ENCODE data around the gene WNT11.
"Not testable (repeated sequence)": the region's sequence is repeated elsewhere in the genome, so short reads cannot be mapped to it uniquely, and the experiment has no call there.

The WNT11 gene

GRCh38 chr11:76201672-76202412 is 4.5 kb downstream of the WNT11 start:
- no peak for DNase-seq (ENCODE audit: low read depth in 2 of 2)

- DNase-seq (ENCODE audit: low read depth in 2 of 2), result no peak
Measured at GRCh38 chr11:76201056-76201455, 5.2 kb downstream of the WNT11 start.

- no peak for DNase-seq (ENCODE audit: low read depth in 2 of 2)
Measured at GRCh38 chr11:76200006-76200940, 6.0 kb downstream of the WNT11 start.

DNA sequence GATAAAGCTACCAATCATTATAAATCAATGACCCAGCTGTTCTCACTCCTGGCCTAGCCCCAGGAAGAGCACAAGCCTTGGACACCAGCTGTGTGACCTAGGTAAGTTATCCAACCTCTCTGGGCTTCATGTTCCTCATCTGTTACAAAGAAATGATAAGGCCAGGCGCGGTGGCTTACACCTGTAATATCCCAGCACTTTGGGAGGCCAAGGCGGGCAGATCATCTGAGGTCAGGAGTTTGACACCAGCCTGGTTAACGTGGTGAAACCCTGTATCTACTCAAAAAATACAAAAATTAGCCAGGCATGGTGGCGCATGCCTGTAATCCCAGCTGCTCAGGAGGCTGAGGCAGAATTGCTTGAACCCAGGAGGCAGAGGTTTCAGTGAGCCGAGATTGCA is 7.6 kb downstream of the WNT11 start:
- not testable (repeated sequence) for DNase-seq (ENCODE audit: low read depth in 2 of 2)

DNA sequence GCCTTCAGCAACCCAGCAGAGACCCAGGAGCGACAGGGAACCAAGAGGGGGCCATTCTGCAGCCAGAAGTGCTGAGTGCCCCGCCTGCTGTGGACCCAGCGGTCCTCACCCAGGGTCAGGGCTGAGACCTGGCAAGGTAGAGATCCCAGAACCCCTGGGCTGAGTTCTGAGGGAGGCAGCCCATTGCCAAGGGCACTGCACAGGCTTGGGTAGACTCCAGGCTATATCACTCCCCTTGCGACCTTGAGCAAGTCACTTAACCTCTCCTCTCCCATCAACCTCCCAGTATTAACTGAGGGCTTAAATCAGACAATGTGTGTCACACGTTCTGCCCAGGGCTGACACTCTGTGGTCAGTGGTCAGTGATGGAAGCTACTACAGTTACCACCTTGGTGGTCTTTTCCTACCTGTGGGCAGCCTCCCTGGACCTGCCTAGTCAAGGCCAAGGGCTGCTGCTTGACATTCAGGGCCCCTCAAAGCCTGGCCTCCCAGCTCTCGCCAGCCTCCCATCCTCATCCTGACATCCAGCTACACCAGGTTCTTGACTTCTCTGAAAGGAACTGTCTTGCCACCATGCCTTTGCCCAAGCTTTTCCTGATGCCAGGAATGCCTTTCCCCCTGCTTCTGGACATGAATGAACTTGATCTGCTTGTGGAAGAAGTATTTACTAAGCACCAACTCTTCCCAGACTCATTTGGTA is 8.2 kb downstream of the WNT11 start:
- DNase-seq (ENCODE audit: low read depth in 2 of 2), result no peak

DNA sequence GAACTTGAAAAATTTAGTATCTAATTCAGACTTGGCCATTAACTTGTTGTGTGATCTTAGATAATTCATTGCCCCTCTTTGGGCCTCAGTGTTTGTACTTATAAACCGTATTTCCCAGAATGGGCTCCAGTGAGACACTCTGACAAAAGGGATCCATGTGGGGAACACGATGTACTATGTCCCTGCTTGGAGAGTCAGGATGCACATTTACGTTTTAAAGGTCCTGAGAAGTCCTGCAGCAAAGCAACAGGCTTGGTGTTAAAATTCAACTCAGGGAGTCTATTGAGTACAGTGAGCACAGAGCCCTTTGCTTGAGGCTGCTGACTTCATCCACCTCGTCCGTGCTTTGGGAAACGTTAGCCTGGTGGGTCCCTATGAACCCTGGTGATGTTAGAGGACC is 9.0 kb downstream of the WNT11 start:
- DNase-seq (ENCODE audit: low read depth in 2 of 2), result no peak

- DNase-seq (ENCODE audit: low read depth in 2 of 2), result no peak
Measured at GRCh38 chr11:76196849-76197248, 9.5 kb downstream of the WNT11 start.

- no peak for DNase-seq (ENCODE audit: low read depth in 2 of 2)
Measured at GRCh38 chr11:76194872-76195668, 11.2 kb downstream of the WNT11 start.

GRCh38 chr11:76193219-76193618 is 13.1 kb downstream of the WNT11 start:
- DNase-seq (ENCODE audit: low read depth in 2 of 2), result no peak

- no peak for DNase-seq (ENCODE audit: low read depth in 2 of 2)
Measured at GRCh38 chr11:76190376-76190775, 15.9 kb downstream of the WNT11 start.

DNA sequence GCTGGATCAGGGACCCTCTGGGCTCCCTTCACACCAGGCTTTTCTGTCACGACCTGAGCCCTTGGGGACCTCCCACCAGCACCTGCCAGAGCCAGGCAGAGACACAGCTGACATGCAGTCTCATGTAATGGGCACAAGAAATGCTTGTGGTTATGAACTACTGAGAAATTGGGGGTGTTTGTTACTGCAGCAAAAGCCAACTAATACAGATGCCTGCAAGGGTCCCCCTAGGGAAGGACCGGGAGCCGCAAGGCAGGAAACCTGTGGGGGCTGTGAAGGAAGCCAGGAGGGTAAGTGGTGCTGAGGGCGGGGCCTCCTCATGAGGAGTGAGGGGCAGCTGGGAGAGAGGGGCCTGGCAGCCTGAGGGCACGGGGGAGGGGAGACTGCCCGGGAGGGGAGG is 16.6 kb downstream of the WNT11 start:
- no peak for DNase-seq (ENCODE audit: low read depth in 2 of 2)

GRCh38 chr11:76188873-76189272 is 17.4 kb downstream of the WNT11 start:
- no peak for DNase-seq (ENCODE audit: low read depth in 2 of 2)

- DNase-seq (ENCODE audit: low read depth in 2 of 2), result no peak
Measured at GRCh38 chr11:76186776-76187279, 19.5 kb downstream of the WNT11 start.

DNA sequence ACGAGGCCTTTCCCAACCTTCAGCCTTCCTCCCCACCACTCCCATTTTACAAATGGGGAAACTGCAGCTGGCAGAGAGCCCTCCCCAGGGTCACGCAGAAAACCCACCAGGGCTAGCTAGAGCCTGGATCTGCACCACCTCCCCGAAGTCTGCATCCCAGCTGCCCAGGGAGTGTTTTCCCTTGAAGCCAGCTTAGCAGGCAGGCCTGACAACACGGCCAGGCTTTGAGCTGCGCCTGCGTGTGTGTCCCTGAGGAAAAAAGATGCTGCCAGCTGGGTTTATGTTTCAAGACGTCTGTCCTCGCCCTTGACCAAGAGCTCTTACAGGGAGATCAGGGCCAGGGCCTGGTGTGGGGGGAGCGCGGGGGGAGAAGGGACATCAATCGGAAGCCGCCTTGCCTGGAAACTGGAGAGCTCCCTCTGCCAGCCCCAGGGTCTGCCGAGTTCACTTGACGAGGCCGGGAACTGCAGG is 20.3 kb downstream of the WNT11 start:
- DNase-seq (ENCODE audit: low read depth in 2 of 2), result no peak

DNA sequence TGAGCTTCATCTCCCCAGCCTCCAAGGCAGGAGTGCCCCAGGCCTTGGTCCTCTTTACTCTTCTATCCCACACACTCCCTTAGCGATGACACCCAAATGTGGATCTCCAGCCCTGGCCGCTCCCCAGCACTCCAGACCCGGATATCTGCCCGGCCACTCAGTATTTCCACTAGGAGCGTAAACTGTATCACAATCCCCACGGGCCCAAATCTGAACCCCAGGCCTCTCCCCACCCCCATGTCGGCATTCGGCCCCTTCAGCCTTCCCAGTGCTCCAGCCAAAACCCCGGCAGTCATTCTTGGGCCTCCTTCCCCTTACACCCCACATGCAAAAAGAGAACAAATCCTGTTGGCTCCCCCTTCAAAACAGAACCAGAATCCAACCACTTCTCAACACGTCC is 20.8 kb downstream of the WNT11 start:
- no peak for DNase-seq (ENCODE audit: low read depth in 2 of 2)

- no peak for DNase-seq (ENCODE audit: low read depth in 2 of 2)
Measured at GRCh38 chr11:76184551-76184993, 21.7 kb downstream of the WNT11 start.

DNA sequence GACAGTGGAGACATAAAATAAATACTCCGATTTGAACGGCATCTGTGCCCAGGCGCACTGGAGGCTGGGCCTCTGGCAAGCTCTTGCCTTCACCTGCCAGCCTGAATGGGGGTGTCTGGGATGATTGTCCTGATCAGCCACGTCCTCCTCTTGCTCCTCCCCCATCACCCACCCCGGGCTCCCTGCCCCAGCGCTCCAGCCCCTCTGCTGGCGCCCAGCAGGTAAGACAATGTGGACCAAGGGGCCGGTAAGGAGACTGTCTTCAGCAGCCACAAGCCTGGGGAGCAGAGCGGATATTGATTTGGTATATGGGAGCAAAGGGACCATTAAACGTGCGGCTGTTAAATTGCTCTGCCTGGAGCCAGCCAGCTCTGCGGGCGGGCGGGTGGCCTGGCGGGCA is 24.9 kb downstream of the WNT11 start:
- DNase-seq (ENCODE audit: low read depth in 2 of 2), result no peak

- no peak for DNase-seq (ENCODE audit: low read depth in 2 of 2)
Measured at GRCh38 chr11:76179147-76179546, 27.2 kb downstream of the WNT11 start.

DNA sequence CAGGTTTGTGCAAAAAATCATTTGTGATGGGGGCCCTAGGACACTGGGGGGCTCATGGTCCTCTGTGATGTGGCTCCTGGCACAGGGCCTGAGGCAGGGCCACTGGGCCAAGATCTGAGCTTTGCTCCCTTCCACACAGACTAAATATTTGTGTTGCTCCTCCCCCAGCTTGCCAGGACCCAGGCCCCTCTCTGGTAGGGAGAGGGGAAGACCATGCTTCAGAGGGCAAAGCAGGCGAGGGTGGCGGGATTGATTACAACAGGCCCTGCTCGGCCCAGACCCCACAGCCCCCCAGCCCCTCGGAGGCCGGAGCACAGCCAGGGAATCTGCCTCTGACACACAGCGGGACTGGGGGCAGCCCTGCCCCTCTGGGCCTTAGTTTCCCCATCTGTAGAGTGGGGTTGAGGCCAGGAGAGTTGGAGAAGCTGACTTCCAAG is 29.0 kb downstream of the WNT11 start:
- no peak for DNase-seq (ENCODE audit: low read depth in 2 of 2)

DNA sequence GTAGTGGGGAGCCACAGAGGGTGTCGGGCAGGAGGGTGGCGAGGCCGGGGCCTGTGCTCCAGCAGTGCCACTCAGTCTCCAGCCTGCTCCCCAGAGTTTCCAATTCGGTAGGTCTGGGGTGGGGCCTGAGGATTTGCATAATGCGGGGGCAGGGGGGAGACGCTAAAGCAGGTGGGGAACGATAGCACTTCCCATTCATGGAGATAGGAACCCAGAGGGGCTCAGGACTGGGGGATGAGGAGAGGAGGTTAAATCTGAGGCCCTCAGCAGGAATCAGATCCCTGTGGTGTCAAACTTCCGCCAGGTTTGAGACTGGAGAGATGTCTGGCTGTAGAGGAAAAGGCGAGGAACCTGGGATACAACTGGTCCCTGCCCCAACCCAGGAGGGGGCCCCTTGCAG is 29.8 kb downstream of the WNT11 start:
- DNase-seq (ENCODE audit: low read depth in 2 of 2), result no peak

DNA sequence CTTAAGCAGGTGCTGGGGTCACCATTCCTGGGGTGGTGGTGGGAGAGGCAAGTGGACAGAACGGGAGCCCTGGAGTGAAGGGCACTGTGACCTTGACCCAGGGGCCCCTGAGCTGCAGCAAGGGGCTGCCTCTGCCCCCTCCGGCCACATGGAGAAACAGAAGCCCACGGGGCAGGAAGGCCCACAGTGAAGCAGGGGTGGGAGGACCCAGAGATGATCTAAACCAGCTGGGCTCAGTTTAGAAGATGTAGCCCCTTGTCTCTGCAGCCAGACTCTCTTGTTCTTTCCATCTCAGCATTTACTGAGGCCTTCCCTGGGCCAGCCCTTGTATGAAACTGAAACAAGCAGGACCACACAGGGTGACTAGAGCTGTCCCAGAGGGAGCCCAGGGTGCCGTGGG is 30.5 kb downstream of the WNT11 start:
- DNase-seq (ENCODE audit: low read depth in 2 of 2), result no peak
